Endometrial microvascular endothelial cells (primary cell): Measurements from ENCODE around the gene ARPC1A. TPM values are rescaled to one million over a fixed set of nuclear protein-coding genes. Genes with fewer than 3 reads are reported as not detected.
"Not testable (repeated sequence)": the region's sequence is repeated elsewhere in the genome, so short reads cannot be mapped to it uniquely, and the experiment has no call there.

Experiments
- in situ Hi-C: cut with HindIII; loops from 2 replicates; pipeline ENCODE4 v1.10.0; 2017; ENCODE audit warnings: low sequenced_read_pairs, low pct_unique_long_range_greater_than_20kb; ENCODE audit errors: inconsistent ontology term
- total RNA-seq: library from RNA; depleted of rRNA; stranded (reverse); fragments of >200 nt; gene quantifications from one replicate; pipeline ENCODE4 v1.2.3, GENCODE V29; 2015; ENCODE audit errors: inconsistent ontology term

The ARPC1A gene
- total RNA-seq, 1 donor from 2014 or later, result 255 TPM

- in situ Hi-C loops, result no loop called here
Observed at GRCh38 chr7:99365318-99366141, 39.8 kb downstream of the ARPC1A start.

- in situ Hi-C loops, result no loop called here
Observed at GRCh38 chr7:99366646-99367045, 40.9 kb downstream of the ARPC1A start.

GRCh38 chr7:99368750-99369389 lies 43.2 kb downstream of the ARPC1A start:
- in situ Hi-C loops, result no loop called here

GRCh38 chr7:99369767-99370391 lies 44.2 kb downstream of the ARPC1A start:
- in situ Hi-C loops, result no loop called here

GRCh38 chr7:99371376-99371920 lies 45.8 kb downstream of the ARPC1A start:
- in situ Hi-C loops, result no loop called here

- in situ Hi-C loops, result no loop called here
Observed at GRCh38 chr7:99372275-99373090, 46.8 kb downstream of the ARPC1A start.

- in situ Hi-C loops, result no loop called here
Observed at GRCh38 chr7:99373091-99374066, 47.7 kb downstream of the ARPC1A start.

- in situ Hi-C loops, result no loop called here
Observed at GRCh38 chr7:99374111-99375064, 48.7 kb downstream of the ARPC1A start, which contains the start of gene ARPC1B. TSS of gene ARPC1B (plus strand) at chr7:99374730. CDS start at chr7:99385715, 10,985 bp downstream.

GRCh38 chr7:99375070-99375807 lies 49.5 kb downstream of the ARPC1A start:
- in situ Hi-C loops, result no loop called here

- in situ Hi-C loops, result no loop called here
Observed at GRCh38 chr7:99379043-99379577, 53.4 kb downstream of the ARPC1A start.

GRCh38 chr7:99379693-99380031 lies 54.0 kb downstream of the ARPC1A start:
- in situ Hi-C loops, result not testable (repeated sequence)

- in situ Hi-C loops, result no loop called here
Observed at GRCh38 chr7:99380032-99380822, 54.5 kb downstream of the ARPC1A start.

GRCh38 chr7:99380823-99381663 lies 55.3 kb downstream of the ARPC1A start:
- in situ Hi-C loops, result no loop called here

- in situ Hi-C loops, result no loop called here
Observed at GRCh38 chr7:99381664-99382075, 56.0 kb downstream of the ARPC1A start.
